B cell (primary cell): ENCODE data around the gene SPACA6. TPM values are rescaled to one million over a fixed set of nuclear protein-coding genes. Genes with fewer than 3 reads are reported as not detected.

ENCODE experiments used
- ATAC-seq: fragments of 200-7000 bp; cut with Tn5 transposase; one replicate; pipeline ENCODE4 v1.10.0; 2021; ENCODE audit warnings: low read depth, mild to moderate bottlenecking, moderate number of reproducible peaks, moderate library complexity
- CTCF ChIA-PET: fragments of 350-600 bp; sonication (Branson Sonifier 250); formaldehyde crosslinking; loops from one replicate; lab custom pipeline; 2021; ENCODE audit warnings: antibody characterized with exemption, inconsistent platforms; lab: Charles Lee
- POLR2A ChIA-PET: fragments of 350-600 bp; sonication (Branson Sonifier 250); formaldehyde crosslinking; loops from one replicate; lab custom pipeline; 2021; ENCODE audit warnings: antibody characterized with exemption; lab: Charles Lee
- DNase-seq: peaks from one replicate; pipeline ENCODE4 v3.0.0; 2013
- H2AFZ ChIP-seq: 2 replicates; pipeline ENCODE4 v1.6.1; 2012; ENCODE audit warnings: mild to moderate bottlenecking, low read depth, low read length; ENCODE audit not compliant: insufficient read depth, poor library complexity, severe bottlenecking
- H3K27ac ChIP-seq, 2 donors: 1 replicate in 1 of 2; 2 replicates in 1 of 2; pipeline ENCODE4 v1.5.1; 2012 to 2013; ENCODE audit warnings: low read length in 2 of 2, mild to moderate bottlenecking in 2 of 2, moderate library complexity in 1 of 2
- H3K27me3 ChIP-seq, 4 experiments: fragments of 200-600 bp in 1 of 4; sonication (generic) in 1 of 4; replicated peaks in 1 of 4; 1 replicate in 2 of 4; 2 replicates in 2 of 4; pipeline versions ENCODE4 v1.6.1 to v1.7.0; 2013 to 2016; ENCODE audit warnings: low read length in 3 of 4, mild to moderate bottlenecking in 2 of 4, mixed read lengths in 1 of 4, moderate library complexity in 1 of 4; ENCODE audit not compliant: insufficient read depth in 4 of 4, control insufficient read depth in 3 of 4; ENCODE audit errors: control extremely low read depth in 1 of 4
- H3K36me3 ChIP-seq, 2 experiments: replicated peaks in 1 of 2; 1 replicate in 1 of 2; 2 replicates in 1 of 2; pipeline versions ENCODE4 v1.6.1 to v1.7.1; 2013; ENCODE audit warnings: low read length in 1 of 2; ENCODE audit not compliant: insufficient read depth in 2 of 2, control insufficient read depth in 1 of 2; ENCODE audit errors: control extremely low read depth in 1 of 2, extremely low read depth in 1 of 2
- H3K4me1 ChIP-seq, 2 donors: fragments of 200-600 bp in 1 of 2; sonication (generic) in 1 of 2; 1 replicate in 1 of 2; 2 replicates in 1 of 2; pipeline versions ENCODE4 v1.5.1 to v1.6.1; 2013 to 2017; ENCODE audit warnings: low read length in 2 of 2; ENCODE audit not compliant: control insufficient read depth in 2 of 2, insufficient read depth in 2 of 2
- H3K4me2 ChIP-seq: replicated peaks from 2 replicates; pipeline ENCODE3; 2012; ENCODE audit warnings: mild to moderate bottlenecking, low read depth, low read length; ENCODE audit not compliant: poor library complexity, severe bottlenecking
- H3K4me3 ChIP-seq, 5 experiments: fragments of 200-600 bp in 1 of 5; sonication (generic) in 1 of 5; 1 replicate in 3 of 5; 2 replicates in 2 of 5; pipeline versions ENCODE4 v1.5.1 to v1.7.0; 2011 to 2016; ENCODE audit warnings: low read length in 4 of 5, mild to moderate bottlenecking in 4 of 5, low read depth in 2 of 5, control low read depth in 1 of 5, moderate library complexity in 1 of 5; ENCODE audit not compliant: insufficient read depth in 1 of 5; ENCODE audit errors: control extremely low read depth in 1 of 5, extremely low read depth in 1 of 5
- H3K79me2 ChIP-seq: fragments of 200-600 bp; sonication (generic); one replicate; pipeline ENCODE4 v1.6.0; 2016; ENCODE audit warnings: low read length; ENCODE audit not compliant: control insufficient read depth, insufficient read depth
- H3K9ac ChIP-seq: fragments of 200-600 bp; sonication (generic); 2 replicates; pipeline ENCODE4 v1.6.1; 2017; ENCODE audit warnings: mild to moderate bottlenecking, low read length, moderate library complexity
- H3K9me3 ChIP-seq, 3 donors: one replicate each; pipeline versions ENCODE4 v1.6.1 to v1.7.1; 2013; ENCODE audit warnings: low read length in 2 of 3; ENCODE audit not compliant: control insufficient read depth in 2 of 3, insufficient read depth in 1 of 3; ENCODE audit errors: control extremely low read depth in 1 of 3
- H4K20me1 ChIP-seq: 2 replicates; pipeline ENCODE4 v1.6.0; 2012; ENCODE audit warnings: mild to moderate bottlenecking, low read length; ENCODE audit not compliant: insufficient read depth, control insufficient read depth, poor library complexity, severe bottlenecking
- H3K27ac Mint-ChIP-seq: one replicate; pipeline ENCODE4 v1.8.0; 2021; ENCODE audit warnings: mixed read lengths
- H3K27me3 Mint-ChIP-seq: one replicate; pipeline ENCODE4 v1.8.0; 2021; ENCODE audit warnings: mixed read lengths
- H3K4me1 Mint-ChIP-seq: one replicate; pipeline ENCODE4 v1.8.0; 2021; ENCODE audit warnings: mixed read lengths
- H3K4me3 Mint-ChIP-seq: one replicate; pipeline ENCODE4 v1.8.0; 2021; ENCODE audit warnings: mixed read lengths
- H3K9me3 Mint-ChIP-seq: one replicate; pipeline ENCODE4 v1.8.0; 2022; ENCODE audit warnings: mixed read lengths; ENCODE audit not compliant: insufficient read depth
- EZH2 ChIP-seq: IDR thresholded peaks from 2 replicates; pipeline ENCODE4 v1.6.1; 2012; ENCODE audit warnings: borderline replicate concordance, low read depth, mild to moderate bottlenecking, moderate library complexity, low read length; ENCODE audit not compliant: insufficient read depth, poor library complexity, severe bottlenecking
- WGBS: methylation state at CpG from one replicate; pipeline ENCODE4 v1.1.5; 2013; ENCODE audit warnings: missing lambda C conversion rate; ENCODE audit not compliant: insufficient coverage; 5-methylcytosine and 5-hydroxymethylcytosine counted together
- intact Hi-C: fragments of 100-400 bp; cut with micrococcal nuclease; formaldehyde crosslinking; loops from one replicate; pipeline ENCODE4 v1.10.0; 2022
- polyA plus RNA-seq: library from polyadenylated mRNA; depleted of rRNA; stranded (reverse); fragments of >200 nt; gene quantifications from 2 replicates; pipeline ENCODE4 v1.2.3, GENCODE V29; 2012
- total RNA-seq, 2 donors: library from RNA; stranded (reverse); fragments of 120-200 nt in 1 of 2; gene quantifications; 1 replicate in 1 of 2; 2 replicates in 1 of 2; pipeline versions ENCODE4 v1.2.3 to v1.2.4, GENCODE V29; 2013 to 2022
- TF ChIP-seq, protein P1 (sequence below): fragments of 200-600 bp; IDR thresholded peaks from one replicate; pipeline ENCODE4 v1.8.0; 2022; ENCODE audit warnings: antibody characterized with exemption, mild to moderate bottlenecking

The SPACA6 gene
- total and polyA plus RNA-seq, 2 donors (not counting 1 experiment from before 2014, with no cell fraction given) = 3.3 to 4.0 TPM

DNA sequence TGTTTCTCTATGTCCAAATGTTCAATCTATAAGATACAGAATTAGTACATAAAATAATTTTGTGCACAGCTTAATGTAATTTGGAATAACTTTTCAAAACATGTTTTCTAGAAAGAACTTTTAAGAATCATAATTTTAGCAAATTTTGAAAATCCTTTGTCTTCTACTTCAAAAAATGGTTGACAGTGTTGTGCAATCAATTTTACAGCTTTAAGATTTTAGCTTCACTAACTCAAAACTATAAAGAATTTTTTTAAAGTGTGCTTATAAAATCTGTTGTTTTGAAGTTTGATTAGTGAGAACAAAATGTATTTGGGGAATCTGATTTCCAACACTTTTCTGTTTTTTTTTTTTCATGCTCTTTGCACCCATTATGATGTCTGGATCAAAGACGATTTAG, 12.7 kb upstream of the SPACA6 start:
- Mint-ChIP-seq H3K9me3 (peaks cover 4% of the 10 kb centered on the region), H3K4me1 (peaks cover 4% of the 10 kb centered on the region), H3K4me3 (no peak overlapping the region), H3K27ac (no peak overlapping the region), H3K27me3 (peaks cover 59% of the 10 kb centered on the region)
- intact Hi-C loops = no loop called here
- peaks cover 0 to 23% (median 16%) of the 10 kb centered on the region in 4 experiments for H3K27me3 ChIP-seq
- no CpG with 5 or more reads among the region's 1 CpG for WGBS
- DNase-seq (no peak), ATAC-seq (no peak)
- no peaks in the 10 kb centered on the region for H4K20me1 ChIP-seq
- TF ChIP-seq, protein P1, sequence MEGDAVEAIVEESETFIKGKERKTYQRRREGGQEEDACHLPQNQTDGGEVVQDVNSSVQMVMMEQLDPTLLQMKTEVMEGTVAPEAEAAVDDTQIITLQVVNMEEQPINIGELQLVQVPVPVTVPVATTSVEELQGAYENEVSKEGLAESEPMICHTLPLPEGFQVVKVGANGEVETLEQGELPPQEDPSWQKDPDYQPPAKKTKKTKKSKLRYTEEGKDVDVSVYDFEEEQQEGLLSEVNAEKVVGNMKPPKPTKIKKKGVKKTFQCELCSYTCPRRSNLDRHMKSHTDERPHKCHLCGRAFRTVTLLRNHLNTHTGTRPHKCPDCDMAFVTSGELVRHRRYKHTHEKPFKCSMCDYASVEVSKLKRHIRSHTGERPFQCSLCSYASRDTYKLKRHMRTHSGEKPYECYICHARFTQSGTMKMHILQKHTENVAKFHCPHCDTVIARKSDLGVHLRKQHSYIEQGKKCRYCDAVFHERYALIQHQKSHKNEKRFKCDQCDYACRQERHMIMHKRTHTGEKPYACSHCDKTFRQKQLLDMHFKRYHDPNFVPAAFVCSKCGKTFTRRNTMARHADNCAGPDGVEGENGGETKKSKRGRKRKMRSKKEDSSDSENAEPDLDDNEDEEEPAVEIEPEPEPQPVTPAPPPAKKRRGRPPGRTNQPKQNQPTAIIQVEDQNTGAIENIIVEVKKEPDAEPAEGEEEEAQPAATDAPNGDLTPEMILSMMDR = no peak
- TF ChIP-seq EZH2 = no peak
- no peak overlapping the region for H3K4me2 ChIP-seq
- no peak overlapping the region for H2AFZ ChIP-seq
- no peak overlapping the region for H3K9ac ChIP-seq
- CTCF ChIA-PET = interaction anchor here (2.8 kb wide), 1 partner anchor 208 kb away, joined by 7 read pairs; no protein-coding TSS in a partner anchor
- peaks cover 0 to 7% of the 10 kb centered on the region in 2 donors for H3K4me1 ChIP-seq
- H3K4me3 ChIP-seq = no peak overlapping the region
- POLR2A ChIA-PET = no interaction called here
- H3K36me3 ChIP-seq = no peaks in the 10 kb centered on the region
- no peak overlapping the region for H3K27ac ChIP-seq
- H3K9me3 ChIP-seq = peaks cover 0 to 7% (median 2%) of the 10 kb centered on the region in 3 donors
- no peaks in the 10 kb centered on the region for H3K79me2 ChIP-seq

DNA sequence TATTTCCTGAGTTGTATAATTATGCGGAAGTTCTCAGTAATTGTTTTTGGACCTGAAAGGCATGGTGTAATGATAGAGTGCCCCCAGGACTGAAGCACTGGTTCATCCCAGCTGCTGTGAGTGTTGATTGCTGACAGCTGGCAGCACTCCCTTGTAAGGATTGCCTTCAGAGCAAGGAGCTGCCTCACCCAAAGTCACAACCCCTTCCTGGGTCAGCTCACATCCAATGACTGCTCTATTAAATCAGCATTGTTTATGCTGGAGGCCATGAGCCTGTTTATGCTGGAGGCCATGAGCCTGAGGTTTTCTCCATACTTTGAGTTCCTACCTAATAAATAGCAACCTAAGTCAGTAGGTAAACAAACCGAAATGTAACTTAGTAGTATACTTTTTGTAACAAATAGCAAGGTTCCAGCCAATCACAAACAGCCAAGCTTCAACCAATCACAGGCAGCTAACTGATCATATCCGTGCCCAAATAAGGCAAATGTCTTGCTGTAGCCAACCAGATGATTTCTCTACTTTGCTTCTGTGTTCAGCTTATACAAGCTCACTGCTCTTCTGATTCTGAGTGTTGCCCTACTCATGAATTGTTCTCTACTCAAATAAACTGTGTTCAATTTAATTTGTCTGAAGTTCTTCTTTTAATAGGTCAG, 11.7 kb upstream of the SPACA6 start:
- no peak overlapping the region for H3K27ac Mint-ChIP-seq
- Histone ChIP-seq H4K20me1 (no peaks in the 10 kb centered on the region), H3K9ac (no peak overlapping the region), H3K9me3 (peaks cover 0 to 3% (median 2%) of the 10 kb centered on the region in 3 donors), H3K4me2 (no peak overlapping the region), H3K36me3 (no peaks in the 10 kb centered on the region), H3K4me3 (no peak overlapping the region), H2AFZ (no peak overlapping the region), H3K27ac (no peak overlapping the region), H3K4me1 (peaks cover 0 to 7% of the 10 kb centered on the region in 2 donors), H3K79me2 (no peaks in the 10 kb centered on the region), H3K27me3 (peaks cover 0 to 29% (median 18%) of the 10 kb centered on the region in 4 experiments)
- ChIA-PET CTCF (interaction anchor here (0.9 to 2.8 kb wide), 2 partner anchors 26 to 209 kb away, joined by 3 to 7 read pairs; no protein-coding TSS in a partner anchor), POLR2A (no interaction called here)
- no CpG with 5 or more reads among the region's 3 CpGs for WGBS
- ATAC-seq (no peak), DNase-seq (no peak)
- H3K4me3 Mint-ChIP-seq = no peak overlapping the region
- H3K4me1 Mint-ChIP-seq = peaks cover 4% of the 10 kb centered on the region
- H3K9me3 Mint-ChIP-seq = peaks cover 3% of the 10 kb centered on the region
- TF ChIP-seq, protein P1 = no peak
- TF ChIP-seq EZH2 = no peak
- H3K27me3 Mint-ChIP-seq = peaks cover 62% of the 10 kb centered on the region
- intact Hi-C loops = no loop called here
